ENCODE data around the gene MAGEB17.
A peak's percentile ranks its signal among the peaks of the same experiment; 100 is the strongest.

Gene MAGEB17

GRCh38 chrX:16162391-16162790 is 4.9 kb upstream of the MAGEB17 start:
- Histone ChIP-seq H3K4me3 (ENCODE audit: severe bottlenecking) (no peak overlapping the region), H3K27me3 (ENCODE audit: insufficient read depth, poor library complexity, severe bottlenecking) (no peaks in the 10 kb centered on the region), H3K4me1 (ENCODE audit: insufficient read depth, poor library complexity, severe bottlenecking) (peaks cover 10% of the 10 kb centered on the region), H3K27ac (ENCODE audit: poor library complexity, severe bottlenecking) (peak overlapping the region; percentile 93), H3K9me3 (ENCODE audit: severe bottlenecking) (no peaks in the 10 kb centered on the region), H3K36me3 (ENCODE audit: low read depth) (no peaks in the 10 kb centered on the region)
- TF ChIP-seq CTCF (IDR thresholded peaks at IDR 0.05; ENCODE audit: poor library complexity, severe bottlenecking) = no peak
- no peak for ATAC-seq (ENCODE audit: low read depth)
- no peak for DNase-seq (ENCODE audit: low spot score)

GRCh38 chrX:16164748-16165147 is 2.5 kb upstream of the MAGEB17 start:
- H3K4me3 ChIP-seq (ENCODE audit: severe bottlenecking) = no peak overlapping the region
- ATAC-seq (ENCODE audit: low read depth) (no peak), DNase-seq (ENCODE audit: low spot score) (no peak)
- TF ChIP-seq CTCF (IDR thresholded peaks at IDR 0.05; ENCODE audit: poor library complexity, severe bottlenecking) = no peak
- H3K27me3 ChIP-seq (ENCODE audit: insufficient read depth, poor library complexity, severe bottlenecking) = no peaks in the 10 kb centered on the region
- H3K4me1 ChIP-seq (ENCODE audit: insufficient read depth, poor library complexity, severe bottlenecking) = peaks cover 10% of the 10 kb centered on the region
- H3K36me3 ChIP-seq (ENCODE audit: low read depth) = no peaks in the 10 kb centered on the region
- H3K9me3 ChIP-seq (ENCODE audit: severe bottlenecking) = no peaks in the 10 kb centered on the region
- no peak overlapping the region for H3K27ac ChIP-seq (ENCODE audit: poor library complexity, severe bottlenecking)

DNA sequence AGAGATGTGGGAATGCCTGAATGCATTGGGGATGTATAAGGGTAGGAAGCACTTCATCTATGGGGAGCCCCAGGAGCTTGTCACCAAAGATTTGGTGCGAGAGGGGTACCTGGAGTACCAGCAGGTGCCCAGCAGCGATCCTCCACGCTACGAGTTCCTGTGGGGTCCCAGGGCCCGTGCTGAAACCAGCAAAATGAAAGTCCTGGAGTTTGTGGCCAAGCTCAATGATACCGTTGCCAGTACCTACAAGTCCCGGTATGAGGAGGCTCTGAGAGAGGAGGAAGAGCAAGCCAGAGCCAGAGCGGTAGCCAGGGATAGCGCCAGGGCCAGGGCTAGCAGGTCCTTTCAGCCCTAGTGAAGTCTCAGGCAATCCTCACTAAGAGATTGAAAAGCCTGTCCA is 3.8 kb downstream of the MAGEB17 start:
- Histone ChIP-seq H3K4me1 (ENCODE audit: insufficient read depth, poor library complexity, severe bottlenecking) (no peaks in the 10 kb centered on the region), H3K27me3 (ENCODE audit: insufficient read depth, poor library complexity, severe bottlenecking) (no peaks in the 10 kb centered on the region), H3K36me3 (ENCODE audit: low read depth) (no peaks in the 10 kb centered on the region), H3K27ac (ENCODE audit: poor library complexity, severe bottlenecking) (no peak overlapping the region), H3K4me3 (ENCODE audit: severe bottlenecking) (no peak overlapping the region), H3K9me3 (ENCODE audit: severe bottlenecking) (no peaks in the 10 kb centered on the region)
- no peak for TF ChIP-seq CTCF (IDR thresholded peaks at IDR 0.05; ENCODE audit: poor library complexity, severe bottlenecking)
- DNase-seq (ENCODE audit: low spot score) (no peak), ATAC-seq (ENCODE audit: low read depth) (no peak)

- Histone ChIP-seq H3K27me3 (ENCODE audit: insufficient read depth, poor library complexity, severe bottlenecking) (no peaks in the 10 kb centered on the region), H3K4me1 (ENCODE audit: insufficient read depth, poor library complexity, severe bottlenecking) (no peaks in the 10 kb centered on the region), H3K9me3 (ENCODE audit: severe bottlenecking) (no peaks in the 10 kb centered on the region), H3K4me3 (ENCODE audit: severe bottlenecking) (no peak overlapping the region), H3K36me3 (ENCODE audit: low read depth) (no peaks in the 10 kb centered on the region), H3K27ac (ENCODE audit: poor library complexity, severe bottlenecking) (no peak overlapping the region)
- TF ChIP-seq CTCF (IDR thresholded peaks at IDR 0.05; ENCODE audit: poor library complexity, severe bottlenecking) = no peak
- DNase-seq (ENCODE audit: low spot score) (no peak), ATAC-seq (ENCODE audit: low read depth) (no peak)
Measured at GRCh38 chrX:16171944-16172343, 4.7 kb downstream of the MAGEB17 start.

DNA sequence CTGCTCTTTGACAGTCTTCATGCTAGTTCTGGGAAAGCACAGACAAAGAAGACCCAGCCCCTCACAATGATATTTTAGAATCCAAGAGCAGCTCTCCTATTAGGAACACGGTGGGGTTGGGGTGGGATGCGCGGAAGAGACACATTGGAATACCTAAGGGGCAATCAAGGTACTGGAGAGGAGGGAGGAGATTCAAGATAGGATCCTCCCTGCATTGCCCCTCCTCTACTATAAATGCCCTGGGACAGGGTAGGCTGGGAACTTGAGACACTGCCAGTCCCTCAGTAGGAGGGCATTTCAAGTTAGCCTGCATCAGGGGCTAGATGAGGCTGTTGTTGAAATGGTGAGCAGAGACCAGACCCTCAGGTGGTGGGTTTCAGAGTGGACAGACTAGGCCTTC is 5.1 kb downstream of the MAGEB17 start:
- Histone ChIP-seq H3K27ac (ENCODE audit: poor library complexity, severe bottlenecking) (no peak overlapping the region), H3K36me3 (ENCODE audit: low read depth) (no peaks in the 10 kb centered on the region), H3K9me3 (ENCODE audit: severe bottlenecking) (no peaks in the 10 kb centered on the region), H3K4me1 (ENCODE audit: insufficient read depth, poor library complexity, severe bottlenecking) (no peaks in the 10 kb centered on the region), H3K27me3 (ENCODE audit: insufficient read depth, poor library complexity, severe bottlenecking) (no peaks in the 10 kb centered on the region), H3K4me3 (ENCODE audit: severe bottlenecking) (no peak overlapping the region)
- TF ChIP-seq CTCF (IDR thresholded peaks at IDR 0.05; ENCODE audit: poor library complexity, severe bottlenecking) = no peak
- ATAC-seq (ENCODE audit: low read depth) (no peak), DNase-seq (ENCODE audit: low spot score) (no peak)
